Kidney epithelial cell (primary cell): ENCODE measurements around the gene AKNAD1. TPM values are rescaled to one million over a fixed set of nuclear protein-coding genes. Genes with fewer than 3 reads are reported as not detected.

Experiments used
- DNase-seq: peaks from one replicate; pipeline ENCODE4 v3.0.0-alpha.2; 2010; ENCODE audit warnings: low read depth
- H3K27me3 ChIP-seq: 2 replicates; pipeline ENCODE4 v1.6.0; 2011; ENCODE audit warnings: low read length; ENCODE audit not compliant: control insufficient read depth, insufficient read depth
- H3K36me3 ChIP-seq: 2 replicates; pipeline ENCODE4 v1.5.1; 2011; ENCODE audit warnings: low read length; ENCODE audit not compliant: control insufficient read depth, insufficient read depth
- H3K4me3 ChIP-seq: 2 replicates; pipeline ENCODE4 v1.5.1; 2011; ENCODE audit warnings: low read depth, mild to moderate bottlenecking, control low read depth, low read length
- total RNA-seq: library from RNA; depleted of rRNA; stranded (reverse); fragments of >200 nt; gene quantifications from 2 replicates; pipeline ENCODE4 v1.2.3, GENCODE V29; 2015
- TF ChIP-seq, protein P1 (sequence below): IDR thresholded peaks from 2 replicates; pipeline ENCODE4 v1.5.1; 2011; ENCODE audit warnings: mild to moderate bottlenecking, moderate library complexity, low read length, control low read depth, inconsistent platforms; ENCODE audit not compliant: insufficient read depth, poor library complexity, severe bottlenecking

The AKNAD1 gene, protein sequence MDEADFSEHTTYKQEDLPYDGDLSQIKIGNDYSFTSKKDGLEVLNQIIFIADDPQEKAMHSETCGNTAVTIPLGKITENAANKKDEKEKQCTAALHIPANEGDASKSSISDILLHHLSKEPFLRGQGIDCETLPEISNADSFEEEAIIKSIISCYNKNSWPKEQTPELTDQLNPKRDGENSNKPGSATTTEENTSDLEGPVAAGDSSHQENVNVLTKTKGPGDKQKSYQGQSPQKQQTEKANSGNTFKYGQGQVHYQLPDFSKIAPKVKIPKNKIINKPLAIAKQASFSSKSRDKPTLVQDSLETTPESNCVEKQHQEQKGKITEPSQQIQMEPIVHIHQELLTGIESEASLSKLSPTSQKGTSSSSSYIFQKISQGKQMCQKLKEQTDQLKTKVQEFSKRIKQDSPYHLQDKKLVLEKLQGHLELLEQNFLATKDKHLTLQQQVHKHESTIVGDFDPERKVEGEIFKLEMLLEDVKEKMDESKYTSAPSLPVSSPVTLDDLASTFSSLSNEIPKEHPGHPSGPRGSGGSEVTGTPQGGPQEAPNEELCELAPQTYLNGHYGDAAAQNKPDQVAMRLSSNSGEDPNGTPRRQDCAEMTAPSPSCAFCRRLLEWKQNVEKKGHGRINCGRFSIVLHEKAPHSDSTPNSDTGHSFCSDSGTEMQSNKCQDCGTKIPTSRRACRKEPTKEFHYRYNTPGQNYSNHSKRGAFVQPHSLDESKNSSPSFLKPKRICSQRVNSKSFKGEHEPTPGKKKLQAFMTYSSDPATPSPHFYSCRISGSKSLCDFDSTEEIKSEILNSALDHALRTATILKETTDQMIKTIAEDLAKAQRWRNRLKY
- total RNA-seq, result 1.8 TPM in 1 of 2 replicates, not detected in the other

DNA sequence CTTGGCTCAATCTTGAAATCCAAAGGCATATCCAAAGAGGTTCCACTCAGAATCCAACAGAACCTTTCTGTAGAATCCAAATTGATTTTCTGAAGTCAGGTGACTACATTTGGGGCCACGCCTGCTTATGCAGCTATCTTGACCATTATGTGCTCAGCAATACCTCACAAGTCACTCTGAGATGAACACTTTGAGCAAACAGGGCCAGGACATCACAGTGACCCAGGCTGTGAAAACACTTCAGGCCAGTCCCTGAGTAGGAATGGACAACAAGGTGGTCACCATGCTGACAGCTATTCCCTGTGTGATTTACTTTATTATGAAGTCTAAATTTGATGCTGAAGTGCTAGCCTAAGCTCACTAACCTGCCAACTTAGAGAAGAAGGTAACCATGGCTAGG is at the start of gene AKNAD1:
AKNAD1 (minus strand) TSS at position 101 of the 400 bp plus-strand sequence. CDS start 4,430 bp downstream, outside the sequence.
- Histone ChIP-seq H3K36me3 (no peaks in the 10 kb centered on the region), H3K27me3 (no peaks in the 10 kb centered on the region), H3K4me3 (no peak within 1 kb of the TSS)
- no peak for DNase-seq
- TF ChIP-seq, protein P1, sequence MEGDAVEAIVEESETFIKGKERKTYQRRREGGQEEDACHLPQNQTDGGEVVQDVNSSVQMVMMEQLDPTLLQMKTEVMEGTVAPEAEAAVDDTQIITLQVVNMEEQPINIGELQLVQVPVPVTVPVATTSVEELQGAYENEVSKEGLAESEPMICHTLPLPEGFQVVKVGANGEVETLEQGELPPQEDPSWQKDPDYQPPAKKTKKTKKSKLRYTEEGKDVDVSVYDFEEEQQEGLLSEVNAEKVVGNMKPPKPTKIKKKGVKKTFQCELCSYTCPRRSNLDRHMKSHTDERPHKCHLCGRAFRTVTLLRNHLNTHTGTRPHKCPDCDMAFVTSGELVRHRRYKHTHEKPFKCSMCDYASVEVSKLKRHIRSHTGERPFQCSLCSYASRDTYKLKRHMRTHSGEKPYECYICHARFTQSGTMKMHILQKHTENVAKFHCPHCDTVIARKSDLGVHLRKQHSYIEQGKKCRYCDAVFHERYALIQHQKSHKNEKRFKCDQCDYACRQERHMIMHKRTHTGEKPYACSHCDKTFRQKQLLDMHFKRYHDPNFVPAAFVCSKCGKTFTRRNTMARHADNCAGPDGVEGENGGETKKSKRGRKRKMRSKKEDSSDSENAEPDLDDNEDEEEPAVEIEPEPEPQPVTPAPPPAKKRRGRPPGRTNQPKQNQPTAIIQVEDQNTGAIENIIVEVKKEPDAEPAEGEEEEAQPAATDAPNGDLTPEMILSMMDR, result no peak

DNA sequence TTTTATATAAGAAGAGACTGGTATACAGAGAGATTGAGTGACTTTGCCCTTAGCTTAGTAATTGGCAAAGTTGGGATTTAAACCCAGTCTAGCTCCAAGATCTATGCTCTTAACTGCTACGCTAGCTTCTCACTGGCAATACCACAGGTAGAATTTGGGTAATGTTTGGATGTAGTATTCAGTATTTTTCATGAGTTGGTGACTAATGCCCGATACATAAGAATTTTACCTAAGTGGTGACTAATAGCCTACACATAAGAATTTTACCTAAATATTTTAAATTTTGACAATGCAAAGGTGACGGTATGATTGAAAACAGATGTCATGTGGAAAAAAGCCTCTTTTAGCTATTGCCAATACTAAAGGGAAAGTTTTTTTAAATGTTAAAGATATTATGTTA is 44.2 kb upstream of the AKNAD1 start:
- H3K36me3 ChIP-seq, result no peaks in the 10 kb centered on the region
- TF ChIP-seq, protein P1, result no peak

DNA sequence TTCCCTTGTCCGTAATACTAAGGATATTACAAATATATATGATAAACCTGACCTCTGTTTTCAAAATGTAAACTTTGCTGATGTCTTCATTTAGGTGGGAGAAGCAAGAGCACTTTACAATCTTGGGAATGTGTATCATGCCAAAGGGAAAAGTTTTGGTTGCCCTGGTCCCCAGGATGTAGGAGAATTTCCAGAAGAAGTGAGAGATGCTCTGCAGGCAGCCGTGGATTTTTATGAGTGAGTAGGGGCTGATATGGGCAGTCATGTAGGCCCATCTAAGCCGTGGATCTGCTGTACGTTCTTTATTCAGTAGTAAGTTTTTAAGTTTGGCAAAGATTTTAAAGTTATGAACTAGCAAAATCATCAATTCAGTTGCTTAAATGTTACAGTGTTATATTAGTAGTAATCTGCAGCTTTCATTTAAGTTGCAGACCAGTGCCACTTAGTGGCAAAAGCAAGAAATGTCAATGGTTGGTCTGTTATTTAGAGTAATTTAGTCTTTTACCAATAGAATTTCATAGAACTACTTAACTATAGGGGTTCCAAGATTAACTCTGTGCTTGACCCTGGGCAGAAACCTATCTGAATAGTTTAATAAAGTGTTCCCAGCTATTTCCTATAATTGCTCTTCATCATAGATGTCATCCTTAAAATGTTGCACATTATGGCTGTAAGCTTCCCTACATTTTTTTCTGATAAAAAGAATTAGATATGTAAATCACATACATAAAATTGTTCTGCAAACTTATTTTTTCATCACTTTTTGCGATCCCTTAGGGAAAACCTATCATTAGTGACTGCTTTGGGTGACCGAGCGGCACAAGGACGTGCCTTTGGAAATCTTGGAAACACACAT is 41.2 kb upstream of the AKNAD1 start:
- TF ChIP-seq, protein P1, result peak; percentile 62
- no peaks in the 10 kb centered on the region for H3K36me3 ChIP-seq
- no peaks in the 10 kb centered on the region for H3K27me3 ChIP-seq
- no peak overlapping the region for H3K4me3 ChIP-seq
- no peak for DNase-seq

More for the DNA sequence above, 44.2 kb upstream of the AKNAD1 start:
- no peak for DNase-seq
- Histone ChIP-seq H3K27me3 (no peaks in the 10 kb centered on the region), H3K4me3 (no peak overlapping the region)

DNA sequence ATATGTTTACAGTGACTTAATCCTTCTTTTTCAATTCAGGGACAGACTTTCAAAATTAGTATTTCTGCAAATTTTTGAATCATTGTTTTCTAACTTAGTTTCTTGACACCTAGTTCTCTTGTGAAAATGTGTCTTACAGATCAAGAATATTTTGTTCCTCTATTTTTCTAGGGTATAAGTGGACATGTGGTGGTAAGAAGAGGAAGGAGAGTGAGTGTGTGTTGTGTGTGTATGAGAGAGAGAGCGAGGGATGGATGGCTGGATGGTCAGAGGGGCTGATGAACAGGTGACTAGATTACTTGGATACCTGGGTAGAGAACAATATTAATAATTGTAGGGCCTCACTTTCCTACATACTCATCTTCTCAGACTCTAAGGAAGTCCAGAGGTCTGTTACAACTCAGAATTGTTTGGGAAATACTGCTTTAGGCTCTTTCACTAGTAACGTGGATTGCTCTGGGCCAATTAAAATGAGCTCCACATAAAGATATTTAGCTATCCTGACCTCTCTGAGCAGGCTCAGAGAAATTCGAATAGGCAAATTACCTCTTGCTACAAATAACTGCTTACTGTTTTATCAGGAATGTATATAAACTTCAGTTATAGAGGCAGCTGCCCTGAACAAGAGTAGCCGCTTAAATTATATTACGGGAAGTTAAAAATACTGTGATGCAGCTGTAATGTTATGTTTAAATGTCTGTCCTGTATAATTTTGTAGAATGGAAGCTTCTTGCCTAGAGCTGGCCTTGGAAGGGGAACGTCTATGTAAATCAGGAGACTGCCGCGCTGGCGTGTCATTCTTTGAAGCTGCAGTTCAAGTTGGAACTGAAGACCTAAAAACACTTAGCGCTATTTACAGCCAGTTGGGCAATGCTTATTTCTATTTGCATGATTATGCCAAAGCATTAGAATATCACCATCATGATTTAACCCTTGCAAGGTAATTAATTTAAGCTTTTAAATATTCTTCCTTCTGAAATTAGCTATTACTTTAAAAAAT is 39.6 kb upstream of the AKNAD1 start:
- H3K27me3 ChIP-seq, result no peaks in the 10 kb centered on the region
- H3K4me3 ChIP-seq, result no peak overlapping the region
- no peak for DNase-seq
- no peaks in the 10 kb centered on the region for H3K36me3 ChIP-seq
- TF ChIP-seq, protein P1, result no peak

DNA sequence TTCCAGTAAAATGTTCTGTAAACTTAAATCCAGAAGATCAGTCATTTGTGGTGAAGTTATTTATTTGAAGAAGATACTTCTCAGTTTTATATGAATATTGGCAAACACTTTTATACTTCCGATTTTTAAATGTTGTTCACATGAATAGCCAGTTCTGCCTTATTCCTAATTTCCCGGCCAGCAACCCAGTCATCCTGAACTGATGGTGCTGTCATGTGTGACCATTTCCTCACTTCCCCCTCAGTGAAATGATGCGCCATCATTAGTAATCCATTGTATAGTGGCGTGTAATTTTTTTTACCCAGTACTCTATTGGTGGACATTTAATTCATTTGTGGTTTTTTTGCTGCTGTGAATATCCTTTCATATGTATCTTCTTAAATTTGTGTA is 36.2 kb upstream of the AKNAD1 start:
- TF ChIP-seq, protein P1, result no peak
- no peak for DNase-seq
- Histone ChIP-seq H3K4me3 (no peak overlapping the region), H3K27me3 (no peaks in the 10 kb centered on the region), H3K36me3 (no peaks in the 10 kb centered on the region)
